Caco-2 (cell line): Measurements from ENCODE around the gene STX8. TPM values are rescaled to one million over a fixed set of nuclear protein-coding genes. Genes with fewer than 3 reads are reported as not detected.

ENCODE experiments used
- BruUV-seq: library from RNA; stranded (reverse); fragments of 400-500 nt; replicated peaks from 2 replicates; lab custom pipeline; 2021; lab: Mats Ljungman, UMichigan
- CTCF ChIA-PET: fragments of 300-600 bp; sonication (Branson Sonifier 250); formaldehyde crosslinking; loops from one replicate; lab custom pipeline; 2022; ENCODE audit warnings: antibody characterized with exemption; lab: Charles Lee
- POLR2A ChIA-PET: fragments of 300-600 bp; sonication (Branson Sonifier 250); formaldehyde crosslinking; loops from one replicate; lab custom pipeline; 2022; ENCODE audit warnings: antibody characterized with exemption; lab: Charles Lee
- DNase-seq, 2 experiments: peaks; one replicate each; pipeline versions ENCODE4 v3.0.0 to v3.0.0-alpha.2; 2020 to 2022
- H3K27me3 ChIP-seq: replicated peaks from 2 replicates; pipeline ENCODE4 v1.6.0; 2011; ENCODE audit warnings: low read length; ENCODE audit not compliant: control insufficient read depth, insufficient read depth
- H3K36me3 ChIP-seq: 2 replicates; pipeline ENCODE4 v1.5.1; 2011; ENCODE audit warnings: low read length; ENCODE audit not compliant: control insufficient read depth, insufficient read depth
- H3K4me1 ChIP-seq: fragments of 250-450 bp; sonication (Bioruptor Pico); 2 replicates; pipeline ENCODE4 v1.5.1; 2020; ENCODE audit warnings: mild to moderate bottlenecking
- H3K4me3 ChIP-seq: 2 replicates; pipeline ENCODE4 v1.5.1; 2011; ENCODE audit warnings: low read depth, mild to moderate bottlenecking, control low read depth, low read length
- H3K9me3 ChIP-seq: fragments of 250-450 bp; sonication (Bioruptor Pico); 2 replicates; pipeline ENCODE4 v1.5.1; 2020; ENCODE audit warnings: mild to moderate bottlenecking, moderate library complexity
- H3K27ac Mint-ChIP-seq: one replicate; pipeline ENCODE4 v1.8.0; 2022; ENCODE audit warnings: mixed read lengths; ENCODE audit not compliant: unreplicated experiment
- H3K27me3 Mint-ChIP-seq: one replicate; pipeline ENCODE4 v1.8.0; 2022; ENCODE audit warnings: mixed read lengths; ENCODE audit not compliant: insufficient read depth, unreplicated experiment
- H3K36me3 Mint-ChIP-seq: one replicate; pipeline ENCODE4 v1.8.0; 2022; ENCODE audit warnings: mild to moderate bottlenecking, mixed read lengths; ENCODE audit not compliant: insufficient read depth, unreplicated experiment
- H3K4me1 Mint-ChIP-seq: one replicate; pipeline ENCODE4 v1.8.0; 2022; ENCODE audit warnings: low read depth, mixed read lengths; ENCODE audit not compliant: unreplicated experiment
- H3K4me3 Mint-ChIP-seq: one replicate; pipeline ENCODE4 v1.8.0; 2022; ENCODE audit warnings: mild to moderate bottlenecking, moderate library complexity, mixed read lengths; ENCODE audit not compliant: unreplicated experiment
- H3K9me3 Mint-ChIP-seq: one replicate; pipeline ENCODE4 v1.8.0; 2022; ENCODE audit warnings: mixed read lengths; ENCODE audit not compliant: unreplicated experiment
- CTCF ChIP-seq, 2 experiments: fragments of 200-600 bp in 1 of 2; IDR thresholded peaks; 1 replicate in 1 of 2; 2 replicates in 1 of 2; pipeline versions ENCODE4 v1.5.1 to v1.8.0; 2011 to 2022; ENCODE audit warnings: antibody characterized with exemption in 1 of 2, control low read depth in 1 of 2, inconsistent platforms in 1 of 2, low read depth in 1 of 2, low read length in 1 of 2, mild to moderate bottlenecking in 1 of 2, moderate library complexity in 1 of 2; ENCODE audit not compliant: insufficient read depth in 1 of 2, severe bottlenecking in 1 of 2, unreplicated experiment in 1 of 2
- intact Hi-C: fragments of 100-400 bp; cut with micrococcal nuclease; formaldehyde crosslinking; loops from one replicate; pipeline ENCODE4 v1.10.0; 2022; ENCODE audit not compliant: unreplicated experiment
- total RNA-seq: library from RNA; stranded (reverse); gene quantifications from 2 replicates; pipeline ENCODE4 v1.2.3, GENCODE V29; 2022

STX8 gene
- total RNA-seq, 1 experiment from 2014 or later, result 22.6 TPM

GRCh38 chr17:9435165-9435564 lies 140.5 kb downstream of the STX8 start:
- POLR2A ChIA-PET, result no interaction called here
- Mint-ChIP-seq H3K36me3 (no peaks in the 10 kb centered on the region), H3K27ac (no peak overlapping the region), H3K4me3 (no peak overlapping the region), H3K27me3 (no peaks in the 10 kb centered on the region), H3K9me3 (no peaks in the 10 kb centered on the region), H3K4me1 (no peaks in the 10 kb centered on the region)
- no peaks in the 10 kb centered on the region for H3K4me1 ChIP-seq
- no peaks in the 10 kb centered on the region for H3K9me3 ChIP-seq
- no TSS peak for BruUV-seq
- CTCF ChIA-PET, result no interaction called here
- intact Hi-C loops, result no loop called here
- no peaks in the 10 kb centered on the region for H3K27me3 ChIP-seq
- DNase-seq, result no peak
- no peaks in the 10 kb centered on the region for H3K36me3 ChIP-seq
- H3K4me3 ChIP-seq, result no peak overlapping the region
- no peak for TF ChIP-seq CTCF (IDR thresholded peaks at IDR 0.05; ENCODE audit: insufficient read depth in 1 of 2, low read depth in 1 of 2, low read length in 1 of 2, severe bottlenecking in 1 of 2, unreplicated experiment in 1 of 2)

- Histone ChIP-seq H3K36me3 (no peaks in the 10 kb centered on the region), H3K27me3 (no peaks in the 10 kb centered on the region), H3K9me3 (no peaks in the 10 kb centered on the region), H3K4me3 (no peak overlapping the region), H3K4me1 (no peaks in the 10 kb centered on the region)
- no peak for DNase-seq
- TF ChIP-seq CTCF (IDR thresholded peaks at IDR 0.05; ENCODE audit: insufficient read depth in 1 of 2, low read depth in 1 of 2, low read length in 1 of 2, severe bottlenecking in 1 of 2, unreplicated experiment in 1 of 2), result no peak
- Mint-ChIP-seq H3K27me3 (no peaks in the 10 kb centered on the region), H3K9me3 (no peaks in the 10 kb centered on the region), H3K36me3 (no peaks in the 10 kb centered on the region), H3K27ac (no peak overlapping the region), H3K4me3 (no peak overlapping the region), H3K4me1 (no peaks in the 10 kb centered on the region)
- no TSS peak for BruUV-seq
- ChIA-PET CTCF (no interaction called here), POLR2A (no interaction called here)
- intact Hi-C loops, result no loop called here
Measured at GRCh38 chr17:9434642-9435057, 141.0 kb downstream of the STX8 start.

- no TSS peak for BruUV-seq
- H3K36me3 Mint-ChIP-seq, result no peaks in the 10 kb centered on the region
- H3K9me3 Mint-ChIP-seq, result no peaks in the 10 kb centered on the region
- no peaks in the 10 kb centered on the region for H3K27me3 Mint-ChIP-seq
- Histone ChIP-seq H3K4me1 (no peaks in the 10 kb centered on the region), H3K4me3 (no peak overlapping the region), H3K27me3 (no peaks in the 10 kb centered on the region), H3K9me3 (no peaks in the 10 kb centered on the region), H3K36me3 (no peaks in the 10 kb centered on the region)
- TF ChIP-seq CTCF (IDR thresholded peaks at IDR 0.05; ENCODE audit: insufficient read depth in 1 of 2, low read depth in 1 of 2, low read length in 1 of 2, severe bottlenecking in 1 of 2, unreplicated experiment in 1 of 2), result no peak
- CTCF ChIA-PET, result no interaction called here
- intact Hi-C loops, result no loop called here
- H3K4me3 Mint-ChIP-seq, result no peak overlapping the region
- H3K4me1 Mint-ChIP-seq, result no peaks in the 10 kb centered on the region
- POLR2A ChIA-PET, result no interaction called here
- no peak for DNase-seq
- no peak overlapping the region for H3K27ac Mint-ChIP-seq
Measured at GRCh38 chr17:9432934-9433421, 142.6 kb downstream of the STX8 start.
